Measurements from ENCODE around the gene DDX23. TPM values are rescaled to one million over a fixed set of nuclear protein-coding genes. Genes with fewer than 3 reads are reported as not detected.

DDX23 gene
- total RNA-seq, 4 donors from 2014 or later, result 68.0 to 143 (median 104) TPM

DNA sequence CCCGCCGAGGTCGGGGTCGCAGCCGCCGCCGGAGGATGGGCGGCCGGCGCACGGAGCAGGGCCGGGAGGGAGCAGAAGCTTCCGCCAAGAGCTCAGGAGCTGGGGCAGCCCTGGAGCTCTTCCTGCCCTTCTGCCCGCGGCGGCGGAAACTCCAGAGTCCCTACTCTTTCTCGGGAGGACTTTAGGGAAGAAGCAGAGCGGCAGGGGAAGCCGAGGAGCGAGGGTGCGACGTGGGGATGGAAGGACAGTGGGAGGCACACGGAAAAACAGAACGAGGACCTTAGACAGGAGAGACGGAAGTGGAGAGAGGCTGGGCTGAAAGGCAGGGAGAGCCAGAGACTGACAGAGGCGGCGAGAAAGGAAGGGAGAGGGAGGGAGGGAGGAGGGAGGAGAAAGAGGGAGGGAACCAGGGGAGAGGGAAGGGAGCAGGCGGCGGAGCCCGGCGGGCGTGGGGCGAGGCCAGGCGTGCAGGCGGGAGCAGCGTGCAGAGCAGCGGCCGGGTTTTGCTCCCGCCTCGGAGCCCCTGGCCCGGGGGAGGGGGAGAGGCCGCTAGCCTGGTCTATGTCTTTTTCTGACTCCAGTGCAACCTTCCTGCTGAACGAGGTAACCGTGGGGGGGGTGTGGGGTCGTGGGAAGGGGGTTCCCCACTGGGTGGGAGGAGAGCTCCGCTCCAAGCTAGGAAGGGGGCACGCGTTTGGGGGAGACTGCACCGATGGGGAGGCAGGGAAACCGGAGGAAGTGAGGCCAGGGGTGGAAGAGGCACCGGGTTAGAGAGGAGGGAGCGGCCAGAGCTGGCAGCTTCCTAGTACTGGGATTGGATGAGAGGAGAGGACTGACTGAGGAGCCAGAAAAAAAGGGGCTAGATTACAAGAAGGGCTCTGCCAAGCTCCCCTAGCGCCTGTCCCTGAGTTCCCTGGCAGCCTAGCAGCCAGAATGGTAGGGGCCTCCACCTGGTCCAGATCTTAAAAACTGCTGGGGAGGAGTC lies 36.5 kb downstream of the DDX23 start:
- Histone ChIP-seq H3K4me3 (peak overlapping the region; percentile 69 to 86 (median 80)), H3K27ac (peak overlapping the region; percentile 77 to 93 (median 87)), H3K36me3 (no peaks in the 10 kb centered on the region), H3K27me3 (no peaks in the 10 kb centered on the region), H3K9me3 (no peaks in the 10 kb centered on the region), H3K4me1 (peaks cover 0 to 41% (median 7%) of the 10 kb centered on the region in 4 donors)
- DNase-seq, result peak; percentile 41 to 88 (median 87)
- TF ChIP-seq, protein P1, sequence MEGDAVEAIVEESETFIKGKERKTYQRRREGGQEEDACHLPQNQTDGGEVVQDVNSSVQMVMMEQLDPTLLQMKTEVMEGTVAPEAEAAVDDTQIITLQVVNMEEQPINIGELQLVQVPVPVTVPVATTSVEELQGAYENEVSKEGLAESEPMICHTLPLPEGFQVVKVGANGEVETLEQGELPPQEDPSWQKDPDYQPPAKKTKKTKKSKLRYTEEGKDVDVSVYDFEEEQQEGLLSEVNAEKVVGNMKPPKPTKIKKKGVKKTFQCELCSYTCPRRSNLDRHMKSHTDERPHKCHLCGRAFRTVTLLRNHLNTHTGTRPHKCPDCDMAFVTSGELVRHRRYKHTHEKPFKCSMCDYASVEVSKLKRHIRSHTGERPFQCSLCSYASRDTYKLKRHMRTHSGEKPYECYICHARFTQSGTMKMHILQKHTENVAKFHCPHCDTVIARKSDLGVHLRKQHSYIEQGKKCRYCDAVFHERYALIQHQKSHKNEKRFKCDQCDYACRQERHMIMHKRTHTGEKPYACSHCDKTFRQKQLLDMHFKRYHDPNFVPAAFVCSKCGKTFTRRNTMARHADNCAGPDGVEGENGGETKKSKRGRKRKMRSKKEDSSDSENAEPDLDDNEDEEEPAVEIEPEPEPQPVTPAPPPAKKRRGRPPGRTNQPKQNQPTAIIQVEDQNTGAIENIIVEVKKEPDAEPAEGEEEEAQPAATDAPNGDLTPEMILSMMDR (IDR thresholded peaks at IDR 0.05), result no peak
- peak; percentile 74 to 92 for TF ChIP-seq POLR2A (IDR thresholded peaks at IDR 0.05)

DNA sequence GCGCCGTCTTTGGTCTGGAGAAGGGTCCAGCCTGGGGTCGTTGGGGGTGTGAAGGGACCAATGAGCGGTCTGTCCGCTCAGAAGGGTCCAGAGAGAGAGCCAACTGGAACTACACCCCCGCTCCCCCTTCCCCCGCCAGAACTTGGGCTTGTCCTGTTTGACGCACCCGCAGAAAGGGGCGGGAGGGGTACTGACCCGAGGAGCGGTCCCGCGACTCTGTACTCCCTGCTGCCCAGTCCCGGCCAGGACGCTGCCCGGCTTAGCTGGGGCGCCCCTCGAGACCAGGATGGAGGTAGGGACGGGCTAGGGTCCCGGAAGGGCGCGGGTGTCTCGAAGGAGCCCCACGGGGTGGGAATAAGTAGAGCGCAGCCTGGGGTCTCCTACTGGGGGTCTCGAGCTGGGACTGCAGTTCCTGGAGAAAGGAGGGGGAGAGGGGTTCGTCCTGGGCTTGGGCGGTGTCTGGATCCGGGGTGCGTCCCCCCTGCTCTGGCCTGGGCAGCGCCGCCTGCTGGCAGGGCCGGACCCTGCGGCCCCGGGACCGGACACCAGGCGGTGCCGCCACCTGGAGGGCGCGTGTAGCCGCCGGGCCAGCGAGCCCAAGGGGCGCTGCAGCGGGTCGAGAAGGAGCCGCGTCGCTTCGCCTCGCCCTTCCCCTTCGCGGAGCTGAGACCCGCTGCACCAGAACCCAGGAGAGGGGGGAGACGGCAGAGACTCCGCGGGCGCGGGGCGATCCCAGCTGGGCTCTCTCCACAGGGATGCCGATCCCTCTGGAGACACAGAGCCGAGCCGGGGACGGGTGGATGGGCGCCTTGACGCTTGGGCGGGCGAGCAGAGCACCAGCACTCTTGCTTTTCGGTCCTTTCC lies 37.5 kb downstream of the DDX23 start:
- Histone ChIP-seq H3K27ac (peak overlapping the region; percentile 77 to 93 (median 87)), H3K27me3 (no peaks in the 10 kb centered on the region), H3K4me1 (peaks cover 0 to 41% (median 7%) of the 10 kb centered on the region in 4 donors)

DNA sequence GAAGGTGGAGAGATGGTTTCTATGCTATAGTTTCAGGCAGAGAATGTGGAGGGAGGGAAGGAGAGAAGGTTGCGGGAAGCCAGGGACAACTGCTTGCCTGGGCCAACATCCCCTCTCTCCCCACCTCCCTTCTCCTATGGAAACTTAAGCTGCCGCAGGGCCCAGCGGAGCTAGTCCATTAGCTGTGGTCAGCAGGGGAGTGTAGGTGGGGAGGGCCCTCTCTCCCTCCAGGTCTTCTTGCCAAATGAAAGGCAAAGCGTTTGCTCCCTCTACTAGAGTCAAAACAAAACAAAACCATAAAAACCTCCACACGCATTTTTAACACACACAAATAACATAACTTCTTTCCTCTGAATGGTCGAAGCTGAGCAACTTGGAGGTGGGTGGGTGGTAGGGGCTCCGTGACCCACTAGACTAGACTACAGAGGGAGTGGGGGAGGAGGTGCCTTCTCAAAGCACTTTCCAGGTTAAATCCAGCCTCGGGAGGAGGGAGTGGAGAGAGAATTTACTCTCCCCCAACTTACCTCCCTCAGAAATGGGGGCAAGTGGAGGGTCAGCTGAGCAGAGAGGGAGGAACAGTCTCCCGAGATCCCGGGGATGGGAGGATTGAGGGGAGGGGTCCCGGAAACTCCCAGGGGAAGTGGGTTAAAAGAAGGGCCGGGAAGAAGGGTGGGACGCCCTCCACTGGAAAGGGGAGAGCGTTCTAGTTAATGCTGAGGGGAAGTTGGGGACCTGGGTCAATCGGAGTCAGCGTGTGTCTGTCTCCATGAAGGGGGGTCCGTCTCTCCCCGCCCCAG lies 38.3 kb downstream of the DDX23 start:
- H3K27me3 ChIP-seq, result no peaks in the 10 kb centered on the region
- peaks cover 0 to 41% (median 7%) of the 10 kb centered on the region in 4 donors for H3K4me1 ChIP-seq
- DNase-seq, result no peak
- TF ChIP-seq, protein P1 (IDR thresholded peaks at IDR 0.05), result no peak
- TF ChIP-seq POLR2A (IDR thresholded peaks at IDR 0.05), result no peak
- H3K9me3 ChIP-seq, result no peaks in the 10 kb centered on the region
- peak overlapping the region; percentile 69 to 86 (median 80) for H3K4me3 ChIP-seq
- H3K36me3 ChIP-seq, result no peaks in the 10 kb centered on the region
- peak overlapping the region; percentile 77 to 93 (median 87) for H3K27ac ChIP-seq

More for the DNA sequence above, 37.5 kb downstream of the DDX23 start:
- H3K9me3 ChIP-seq, result no peaks in the 10 kb centered on the region
- TF ChIP-seq, protein P1 (IDR thresholded peaks at IDR 0.05), result peak; percentile 98 to 100 (median 100)
- TF ChIP-seq POLR2A (IDR thresholded peaks at IDR 0.05), result peak; percentile 57 to 66
- peak; percentile 89 to 95 (median 94) for DNase-seq
- H3K4me3 ChIP-seq, result peak overlapping the region; percentile 69 to 86 (median 80)
- no peaks in the 10 kb centered on the region for H3K36me3 ChIP-seq

- DNase-seq, result no peak
- H3K27ac ChIP-seq, result peak overlapping the region in 3 of 4 donors; percentile 6 to 48 (median 19)
Measured at GRCh38 chr12:48812389-48812788, 39.6 kb downstream of the DDX23 start.

More at GRCh38 chr12:48812389-48812788, 39.6 kb downstream of the DDX23 start:
- Histone ChIP-seq H3K27me3 (no peaks in the 10 kb centered on the region), H3K36me3 (no peaks in the 10 kb centered on the region), H3K4me3 (no peak overlapping the region), H3K4me1 (peaks cover 0 to 34% (median 4%) of the 10 kb centered on the region in 4 donors), H3K9me3 (no peaks in the 10 kb centered on the region)
- TF ChIP-seq, protein P1 (IDR thresholded peaks at IDR 0.05), result no peak
- TF ChIP-seq POLR2A (IDR thresholded peaks at IDR 0.05), result no peak

Data from Peyer's patch (tissue), 4 donors.